Spleen (tissue), 7 donors: ENCODE data around the gene LNX1.

ENCODE experiments used
- POLR2A ChIP-seq, 3 donors: fragments of 450-650 bp; IDR thresholded peaks; one replicate each; pipeline ENCODE4 v1.5.1; 2017; ENCODE audit warnings: antibody characterized with exemption in 3 of 3, mild to moderate bottlenecking in 1 of 3
- POLR2AphosphoS5 ChIP-seq, 3 donors: sonication (generic); formaldehyde crosslinking; IDR thresholded peaks; one replicate each; pipeline ENCODE4 v1.5.1; 2017; ENCODE audit warnings: antibody characterized with exemption in 3 of 3
- TF ChIP-seq, protein P1 (sequence below), 11 experiments: fragments of 200-600 bp in 7 of 11; fragments of 450-650 bp in 4 of 11; sonication (generic) in 4 of 11; IDR thresholded peaks in 8 of 11; conservative IDR thresholded peaks in 3 of 11; 1 replicate in 7 of 11; 2 replicates in 4 of 11; pipeline versions ENCODE4 v1.4.0 to v1.8.0; 2016 to 2021; ENCODE audit warnings: antibody characterized with exemption in 11 of 11, inconsistent platforms in 4 of 11, mild to moderate bottlenecking in 1 of 11
- donor health status: DM: no; HTN: no; CAD: no; lungs with moderate emphysema.
- donor health status: DM: no; HTN: no; CAD: no.
- donor health status: DM: no; HTN: no; CAD: no.

DNA sequence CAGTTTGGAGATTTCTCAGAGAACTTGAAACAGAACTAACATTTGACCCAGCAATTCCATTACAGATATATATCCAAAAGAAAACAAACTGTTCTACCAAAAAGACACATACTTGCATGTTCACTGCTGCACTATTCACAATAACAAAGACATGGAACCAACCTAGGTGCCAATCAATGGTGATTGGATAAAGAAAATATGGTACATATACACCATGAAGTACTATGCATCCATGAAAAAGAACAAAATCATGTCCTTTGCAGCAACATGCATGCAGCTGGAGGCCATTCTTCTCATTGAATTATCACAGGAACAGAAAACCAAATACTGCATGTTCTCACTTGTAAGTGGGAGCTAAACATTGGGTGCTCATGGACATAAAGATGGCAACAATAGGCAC lies 47.6 kb upstream of the LNX1 start:
- TF ChIP-seq, protein P1, sequence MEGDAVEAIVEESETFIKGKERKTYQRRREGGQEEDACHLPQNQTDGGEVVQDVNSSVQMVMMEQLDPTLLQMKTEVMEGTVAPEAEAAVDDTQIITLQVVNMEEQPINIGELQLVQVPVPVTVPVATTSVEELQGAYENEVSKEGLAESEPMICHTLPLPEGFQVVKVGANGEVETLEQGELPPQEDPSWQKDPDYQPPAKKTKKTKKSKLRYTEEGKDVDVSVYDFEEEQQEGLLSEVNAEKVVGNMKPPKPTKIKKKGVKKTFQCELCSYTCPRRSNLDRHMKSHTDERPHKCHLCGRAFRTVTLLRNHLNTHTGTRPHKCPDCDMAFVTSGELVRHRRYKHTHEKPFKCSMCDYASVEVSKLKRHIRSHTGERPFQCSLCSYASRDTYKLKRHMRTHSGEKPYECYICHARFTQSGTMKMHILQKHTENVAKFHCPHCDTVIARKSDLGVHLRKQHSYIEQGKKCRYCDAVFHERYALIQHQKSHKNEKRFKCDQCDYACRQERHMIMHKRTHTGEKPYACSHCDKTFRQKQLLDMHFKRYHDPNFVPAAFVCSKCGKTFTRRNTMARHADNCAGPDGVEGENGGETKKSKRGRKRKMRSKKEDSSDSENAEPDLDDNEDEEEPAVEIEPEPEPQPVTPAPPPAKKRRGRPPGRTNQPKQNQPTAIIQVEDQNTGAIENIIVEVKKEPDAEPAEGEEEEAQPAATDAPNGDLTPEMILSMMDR (IDR thresholded peaks at IDR 0.05 in 8 of 11, conservative IDR thresholded peaks at IDR 0.05 in 3 of 11) = no peak
- TF ChIP-seq POLR2A (IDR thresholded peaks at IDR 0.05) (no peak), POLR2AphosphoS5 (IDR thresholded peaks at IDR 0.05) (no peak)
